Mucosa of stomach (tissue), 1 donor: Measurements from ENCODE around the gene CDH4.

Experiments used
- H3K27me3 ChIP-seq: one replicate; pipeline ENCODE4 v1.7.0; 2013; ENCODE audit warnings: mild to moderate bottlenecking, low read length; ENCODE audit not compliant: control insufficient read depth, insufficient read depth
- H3K36me3 ChIP-seq: one replicate; pipeline ENCODE4 v1.7.0; 2013; ENCODE audit warnings: low read length; ENCODE audit not compliant: control insufficient read depth, insufficient read depth
- H3K4me1 ChIP-seq: one replicate; pipeline ENCODE4 v1.7.0; 2013; ENCODE audit warnings: mild to moderate bottlenecking, low read length; ENCODE audit not compliant: control insufficient read depth, insufficient read depth
- H3K4me3 ChIP-seq: one replicate; pipeline ENCODE4 v1.7.0; 2013; ENCODE audit warnings: low read length
- H3K9ac ChIP-seq: one replicate; pipeline ENCODE4 v1.7.0; 2013; ENCODE audit warnings: mild to moderate bottlenecking, low read length, moderate library complexity
- H3K9me3 ChIP-seq: one replicate; pipeline ENCODE4 v1.7.0; 2013; ENCODE audit warnings: mild to moderate bottlenecking, low read length, moderate library complexity; ENCODE audit not compliant: control insufficient read depth
- donor health status: Pancreatic carcinoma.

The CDH4 gene

DNA sequence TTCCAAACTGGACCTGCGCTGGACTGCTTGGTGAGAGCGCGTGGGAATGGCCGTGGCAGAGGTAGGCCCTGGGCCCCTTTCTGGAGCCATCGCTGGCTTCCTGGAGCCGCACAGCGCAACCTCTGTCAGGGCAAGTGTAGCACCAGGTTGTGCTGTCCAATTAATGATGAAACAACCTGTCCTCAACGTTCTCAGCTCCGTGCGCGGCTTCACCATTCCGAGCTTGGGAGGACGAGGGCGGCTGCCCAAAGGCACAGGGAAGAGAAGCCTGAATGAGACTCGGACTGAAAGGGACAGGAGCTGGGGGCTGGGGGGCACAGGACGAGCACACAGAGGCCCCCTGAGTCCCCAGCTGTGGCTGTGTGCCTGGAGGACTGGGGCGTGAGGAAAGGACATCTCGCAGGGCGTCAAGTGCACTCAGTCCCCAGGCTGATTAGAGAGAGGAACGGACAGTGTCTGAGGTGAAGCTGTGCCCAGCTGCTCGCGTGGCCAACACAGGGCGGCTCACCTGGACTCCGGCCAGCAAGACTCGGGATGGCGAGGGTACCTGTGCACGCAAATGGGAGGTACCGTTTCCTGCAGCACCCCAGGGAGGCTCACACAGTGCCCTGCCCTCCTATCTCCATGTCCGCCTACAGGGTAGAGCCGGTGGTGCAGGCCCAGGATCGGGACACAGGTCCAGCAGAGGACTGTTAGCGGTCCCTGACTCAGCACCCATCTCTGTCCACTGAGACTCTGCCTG lies 410.3 kb downstream of the CDH4 start:
- Histone ChIP-seq H3K4me1 (no peaks in the 10 kb centered on the region), H3K4me3 (no peak overlapping the region), H3K9ac (no peak overlapping the region), H3K9me3 (no peaks in the 10 kb centered on the region), H3K27me3 (no peaks in the 10 kb centered on the region), H3K36me3 (no peaks in the 10 kb centered on the region)

DNA sequence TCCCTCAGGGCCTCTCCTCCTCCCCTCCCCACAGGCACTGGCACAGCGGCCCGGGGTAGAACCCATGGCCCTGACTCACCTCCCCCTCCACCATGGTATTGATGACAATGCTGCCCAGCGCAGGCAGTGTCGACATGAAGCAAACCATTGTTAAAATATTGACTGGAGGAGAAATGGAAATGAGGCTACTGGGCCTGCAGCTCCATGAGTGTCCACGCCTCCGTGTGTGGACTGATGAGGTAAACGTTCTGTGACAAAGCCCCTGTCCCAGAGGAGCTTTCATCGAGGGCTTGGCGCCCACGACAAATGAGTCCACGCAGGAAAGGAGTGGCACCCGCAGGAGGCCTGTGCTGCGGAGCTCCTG lies 410.9 kb downstream of the CDH4 start:
- H3K36me3 ChIP-seq = no peaks in the 10 kb centered on the region
- H3K27me3 ChIP-seq = no peaks in the 10 kb centered on the region
- H3K9me3 ChIP-seq = no peaks in the 10 kb centered on the region
- H3K4me3 ChIP-seq = no peak overlapping the region
- no peak overlapping the region for H3K9ac ChIP-seq
- no peaks in the 10 kb centered on the region for H3K4me1 ChIP-seq

DNA sequence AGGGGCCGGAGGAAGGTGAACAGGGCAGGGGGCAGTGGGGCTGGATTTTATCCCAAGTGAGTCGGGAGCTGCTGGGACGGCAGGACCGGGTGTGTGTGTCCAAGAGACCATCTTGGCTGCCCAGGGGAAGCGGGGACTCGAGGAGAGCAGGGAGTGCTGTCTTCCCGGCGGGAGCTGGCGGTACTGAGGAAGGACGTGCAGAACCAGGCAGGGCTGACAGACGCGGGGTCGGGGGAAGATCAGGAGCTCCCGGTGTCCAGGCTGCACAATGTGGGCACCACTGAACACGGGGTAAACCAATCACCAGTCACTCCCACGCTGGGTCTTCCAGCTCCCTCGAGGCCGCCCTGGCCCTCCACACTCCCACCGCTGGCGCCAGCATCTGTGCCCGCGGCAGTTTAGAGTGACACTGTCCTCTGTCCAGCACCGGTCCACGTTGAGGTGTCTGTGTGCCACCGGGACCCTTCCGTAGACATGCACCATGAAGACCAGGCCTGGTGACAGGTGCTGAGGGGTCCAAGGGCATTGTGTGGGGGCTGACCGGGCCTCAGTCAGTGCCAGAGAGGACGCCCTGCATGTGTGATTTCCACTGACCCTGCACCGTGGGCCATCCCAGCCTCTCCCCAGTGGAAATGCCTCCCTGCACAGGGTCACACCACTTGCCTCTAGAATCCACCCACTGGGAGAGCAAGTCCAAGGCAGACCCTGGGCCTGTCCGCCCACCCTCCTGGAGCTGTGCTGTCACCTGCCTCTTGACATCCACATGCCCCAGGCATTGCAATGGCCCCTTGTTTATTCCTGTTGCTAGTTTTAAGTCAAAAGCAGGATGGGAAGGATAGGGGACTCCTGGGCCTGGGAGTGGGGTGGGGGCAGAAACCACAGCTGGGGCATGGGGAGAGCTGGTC lies 411.7 kb downstream of the CDH4 start:
- H3K27me3 ChIP-seq = no peaks in the 10 kb centered on the region
- H3K9me3 ChIP-seq = no peaks in the 10 kb centered on the region
- no peak overlapping the region for H3K4me3 ChIP-seq
- H3K9ac ChIP-seq = no peak overlapping the region
- H3K36me3 ChIP-seq = no peaks in the 10 kb centered on the region
- no peaks in the 10 kb centered on the region for H3K4me1 ChIP-seq

DNA sequence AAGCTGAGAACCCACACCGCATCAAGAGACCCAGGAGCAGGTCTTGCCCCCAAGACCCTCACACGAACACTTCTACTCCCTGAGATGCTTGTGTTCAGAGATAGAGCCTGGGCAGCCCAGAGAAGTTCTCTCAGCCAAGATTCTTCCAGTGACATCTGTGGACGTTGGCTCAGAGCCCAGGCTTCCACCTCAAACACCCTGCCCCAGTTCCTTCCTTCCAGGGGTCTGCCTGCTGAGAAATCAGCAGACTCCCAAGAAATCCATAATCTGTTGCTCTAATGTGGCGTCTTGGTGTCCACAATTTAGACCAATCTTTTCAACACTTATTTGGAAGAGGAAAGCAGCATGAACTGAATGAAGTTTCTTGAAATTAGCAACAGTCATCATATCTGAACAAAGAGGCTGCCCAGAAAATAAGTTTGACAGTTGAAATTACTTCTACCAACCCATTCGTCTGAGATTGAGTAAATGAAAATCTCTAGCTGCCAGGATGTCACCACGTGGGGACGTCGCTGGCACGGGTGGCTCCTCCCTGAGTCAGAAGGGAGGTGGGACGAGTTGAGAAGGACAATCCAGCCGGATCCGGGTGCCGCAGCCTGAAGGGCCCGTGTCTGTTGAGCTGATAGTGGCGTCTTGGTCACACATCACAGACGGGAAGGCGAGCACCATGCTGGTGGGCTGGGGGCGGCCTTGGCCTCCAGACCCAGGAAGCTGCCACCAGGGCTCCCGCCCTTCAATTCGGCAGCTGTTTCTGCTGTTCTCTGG lies 412.7 kb downstream of the CDH4 start:
- H3K4me3 ChIP-seq = no peak overlapping the region
- no peaks in the 10 kb centered on the region for H3K4me1 ChIP-seq
- H3K27me3 ChIP-seq = no peaks in the 10 kb centered on the region
- H3K36me3 ChIP-seq = no peaks in the 10 kb centered on the region
- H3K9me3 ChIP-seq = no peaks in the 10 kb centered on the region
- no peak overlapping the region for H3K9ac ChIP-seq

DNA sequence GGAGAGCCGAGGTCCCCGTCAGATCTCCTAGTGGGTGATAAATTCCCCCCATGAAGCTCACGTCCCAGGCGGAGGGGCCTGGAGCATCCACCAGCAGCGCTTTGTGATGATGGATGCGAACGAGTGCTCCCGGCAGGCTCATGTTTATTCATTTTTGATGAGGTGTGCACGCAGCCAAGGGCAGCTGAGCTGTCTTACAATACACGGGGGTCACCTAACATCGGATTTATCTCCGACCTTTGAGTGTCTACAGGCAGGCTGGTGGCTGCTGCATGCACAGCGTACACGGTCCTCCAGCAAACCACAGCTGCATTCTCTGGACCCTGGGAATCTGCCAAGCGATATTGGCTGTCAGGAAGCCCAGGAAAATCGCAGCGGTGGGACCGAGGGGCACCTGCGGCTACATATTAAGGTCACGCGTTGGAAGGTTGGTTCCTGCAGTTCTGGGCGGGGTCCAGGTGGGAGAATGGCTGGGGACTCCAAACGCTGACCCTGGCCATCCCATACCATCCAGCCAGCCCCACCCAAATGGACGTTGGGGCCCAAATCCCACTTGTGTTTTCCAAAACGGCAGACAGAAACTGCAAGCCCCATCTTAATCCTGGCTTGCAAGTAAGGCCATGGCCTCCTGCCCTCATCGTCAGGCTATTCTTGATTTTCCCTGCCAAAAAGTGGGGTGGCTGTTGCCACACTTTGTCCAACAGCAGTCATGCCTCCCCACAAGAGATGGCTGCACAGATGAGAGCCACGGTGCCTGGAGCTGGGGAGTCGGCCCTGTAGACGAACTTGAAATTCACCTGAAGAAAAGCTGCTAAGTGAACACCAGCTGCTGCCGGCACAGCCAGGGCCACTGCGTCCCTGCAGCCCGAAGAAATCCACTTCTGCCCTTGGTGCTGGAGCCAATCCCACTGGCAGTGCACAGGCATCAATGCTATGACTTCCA lies 413.7 kb downstream of the CDH4 start:
- no peaks in the 10 kb centered on the region for H3K4me1 ChIP-seq

DNA sequence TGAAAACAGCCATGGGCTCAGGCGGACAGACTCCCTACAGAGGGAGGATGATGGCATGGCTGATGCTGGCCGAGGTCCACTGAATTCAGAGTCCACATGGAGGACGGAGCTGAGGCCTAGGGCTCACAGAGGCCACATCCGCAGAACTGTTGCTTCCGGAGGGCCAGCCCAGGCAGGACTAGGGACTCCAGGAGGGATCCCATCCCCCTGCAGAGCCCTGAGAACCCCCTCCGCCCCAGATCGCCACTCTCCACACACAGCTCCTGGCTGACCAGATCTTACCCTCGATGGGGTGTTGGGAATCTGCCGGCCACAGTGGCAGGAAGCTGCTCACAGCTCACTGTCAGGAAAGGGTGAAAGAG lies 414.4 kb downstream of the CDH4 start:
- Histone ChIP-seq H3K27me3 (no peaks in the 10 kb centered on the region), H3K9me3 (no peaks in the 10 kb centered on the region), H3K9ac (no peak overlapping the region), H3K4me1 (no peaks in the 10 kb centered on the region), H3K4me3 (no peak overlapping the region), H3K36me3 (no peaks in the 10 kb centered on the region)

More for the DNA sequence above, 413.7 kb downstream of the CDH4 start:
- Histone ChIP-seq H3K9me3 (no peaks in the 10 kb centered on the region), H3K4me3 (no peak overlapping the region), H3K36me3 (no peaks in the 10 kb centered on the region), H3K9ac (no peak overlapping the region), H3K27me3 (no peaks in the 10 kb centered on the region)

DNA sequence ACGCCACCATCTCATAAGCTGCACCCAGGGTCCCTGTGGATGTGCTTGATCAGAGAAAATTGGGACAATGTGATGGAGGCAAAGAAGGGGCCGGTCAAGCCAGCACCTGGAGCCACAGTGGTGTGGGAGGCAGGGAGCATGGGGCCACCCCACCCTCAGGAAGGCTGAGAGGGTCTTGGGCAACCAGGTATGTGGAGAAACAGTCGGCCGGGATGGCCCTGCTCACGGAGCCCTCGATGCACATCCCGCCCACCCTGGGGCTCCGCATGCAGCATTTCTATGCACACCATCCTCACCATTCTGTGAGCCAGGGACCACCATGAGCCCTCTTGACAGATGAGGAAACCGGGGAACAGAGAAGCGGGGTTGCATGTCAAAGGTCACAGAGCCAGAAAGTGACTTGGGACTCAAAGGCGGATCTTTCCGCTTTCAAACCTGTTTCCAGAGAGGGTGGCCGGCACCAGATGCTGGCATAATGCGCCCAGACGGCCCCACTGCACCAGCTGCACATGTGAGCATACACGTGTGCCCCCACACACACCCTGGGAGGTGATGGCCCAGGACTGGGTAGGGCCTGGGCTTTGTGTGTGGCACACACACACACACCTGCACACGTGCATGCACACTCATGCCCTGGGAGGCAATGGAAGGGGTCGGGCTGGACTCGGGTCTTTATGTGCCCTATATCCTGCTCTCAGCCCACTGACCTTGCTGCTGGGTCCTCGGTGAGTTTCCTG lies 415.2 kb downstream of the CDH4 start:
- no peak overlapping the region for H3K4me3 ChIP-seq
- no peaks in the 10 kb centered on the region for H3K27me3 ChIP-seq
- H3K4me1 ChIP-seq = no peaks in the 10 kb centered on the region
- H3K36me3 ChIP-seq = no peaks in the 10 kb centered on the region
- H3K9ac ChIP-seq = no peak overlapping the region
- H3K9me3 ChIP-seq = no peaks in the 10 kb centered on the region

DNA sequence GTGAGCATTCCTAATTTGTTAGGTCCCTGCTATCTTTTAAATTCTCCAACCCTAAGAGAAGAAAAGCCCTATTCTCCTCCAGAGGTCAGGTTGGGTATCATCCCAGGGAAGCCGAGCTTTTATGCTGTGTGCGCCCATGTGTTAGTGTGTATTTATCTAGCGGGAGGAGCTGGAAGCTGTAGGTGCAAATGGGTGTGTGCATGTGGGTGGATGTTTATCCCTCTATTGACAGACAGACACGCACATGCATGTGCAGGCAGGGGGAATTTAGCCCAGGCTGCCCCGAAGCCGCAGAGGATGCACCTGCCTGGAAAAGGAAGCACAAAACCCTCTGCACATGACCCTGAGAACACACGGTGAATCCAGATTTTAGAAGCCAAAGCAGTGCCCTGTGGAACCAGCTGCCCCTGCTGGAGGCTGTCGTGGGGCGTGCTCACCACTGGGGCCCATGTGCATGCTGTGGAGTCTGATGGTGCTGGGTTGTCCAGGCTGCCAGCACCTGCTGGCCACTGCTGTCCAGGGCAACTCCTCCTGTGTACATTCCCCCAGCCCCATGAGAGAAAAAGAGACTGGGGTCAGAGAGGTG lies 416.1 kb downstream of the CDH4 start:
- H3K27me3 ChIP-seq = no peaks in the 10 kb centered on the region

DNA sequence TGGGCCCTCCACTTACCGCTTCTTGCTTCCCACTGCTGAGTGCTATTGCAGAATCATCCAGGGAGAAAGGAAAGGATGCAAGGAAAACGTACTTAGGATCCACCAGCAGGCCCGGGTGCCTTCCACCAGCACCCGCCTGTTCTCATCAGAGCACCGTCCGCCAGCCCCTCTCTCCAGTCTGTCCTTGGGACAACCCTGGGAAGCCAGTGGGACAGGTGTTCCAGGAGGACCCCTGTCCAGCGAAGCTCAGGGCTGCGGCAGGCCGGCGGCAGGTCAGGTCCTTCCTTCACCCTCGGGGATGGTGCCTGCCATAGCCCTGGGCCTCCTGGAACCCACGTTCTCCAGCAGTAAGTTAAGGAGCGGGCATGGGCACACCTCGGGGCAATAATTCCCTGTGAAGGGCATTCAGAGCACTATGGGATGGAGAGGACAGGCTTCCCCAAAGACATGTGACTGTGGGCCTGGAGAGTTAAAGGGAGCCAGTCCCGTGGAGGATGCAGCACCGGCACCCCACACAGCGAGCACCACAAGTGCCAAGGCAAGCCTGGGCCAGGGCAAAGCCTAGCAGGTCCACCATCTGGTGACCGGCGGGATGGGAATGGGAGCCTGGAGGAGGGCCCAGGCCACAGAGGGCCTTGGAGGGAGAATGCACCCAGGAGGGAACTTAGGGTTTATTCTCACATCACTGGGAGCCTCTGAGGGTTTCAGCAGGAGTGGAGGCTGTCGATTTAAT lies 416.9 kb downstream of the CDH4 start:
- H3K4me1 ChIP-seq = no peaks in the 10 kb centered on the region
- no peaks in the 10 kb centered on the region for H3K27me3 ChIP-seq
- no peak overlapping the region for H3K9ac ChIP-seq
- H3K36me3 ChIP-seq = no peaks in the 10 kb centered on the region
- H3K4me3 ChIP-seq = no peak overlapping the region
- no peaks in the 10 kb centered on the region for H3K9me3 ChIP-seq

More for the DNA sequence above, 416.1 kb downstream of the CDH4 start:
- Histone ChIP-seq H3K36me3 (no peaks in the 10 kb centered on the region), H3K4me1 (no peaks in the 10 kb centered on the region), H3K9ac (no peak overlapping the region), H3K4me3 (no peak overlapping the region), H3K9me3 (no peaks in the 10 kb centered on the region)

DNA sequence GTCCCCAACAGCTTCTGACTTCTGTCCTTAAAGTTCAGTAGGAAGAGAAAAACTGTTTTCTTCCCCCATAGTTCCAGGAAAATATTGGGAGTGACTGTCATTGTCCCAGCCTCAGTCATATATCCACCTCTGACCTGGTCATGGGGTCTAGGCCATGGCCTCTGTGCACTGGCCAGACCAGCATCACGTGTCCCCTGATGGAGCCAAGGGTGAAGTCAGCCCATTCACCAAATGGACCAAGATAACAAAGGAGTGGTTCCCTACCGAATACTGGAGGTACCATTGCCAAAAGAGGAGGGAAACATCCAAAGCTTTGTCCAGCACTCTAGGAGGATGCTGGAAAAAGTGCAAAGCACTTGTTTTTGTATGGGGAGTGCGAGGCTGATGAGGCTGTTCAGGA lies 418.2 kb downstream of the CDH4 start:
- Histone ChIP-seq H3K27me3 (peaks cover 5% of the 10 kb centered on the region), H3K9ac (no peak overlapping the region), H3K4me3 (no peak overlapping the region), H3K9me3 (no peaks in the 10 kb centered on the region), H3K4me1 (no peaks in the 10 kb centered on the region), H3K36me3 (no peaks in the 10 kb centered on the region)
